Measurements from ENCODE around the gene GRIK3. TPM values are rescaled to one million over a fixed set of nuclear protein-coding genes. Genes with fewer than 3 reads are reported as not detected.

Gene GRIK3
- total and polyA plus RNA-seq, 4 donors = 0.03 to 0.08 (median 0.05) TPM; not detected in 1

DNA sequence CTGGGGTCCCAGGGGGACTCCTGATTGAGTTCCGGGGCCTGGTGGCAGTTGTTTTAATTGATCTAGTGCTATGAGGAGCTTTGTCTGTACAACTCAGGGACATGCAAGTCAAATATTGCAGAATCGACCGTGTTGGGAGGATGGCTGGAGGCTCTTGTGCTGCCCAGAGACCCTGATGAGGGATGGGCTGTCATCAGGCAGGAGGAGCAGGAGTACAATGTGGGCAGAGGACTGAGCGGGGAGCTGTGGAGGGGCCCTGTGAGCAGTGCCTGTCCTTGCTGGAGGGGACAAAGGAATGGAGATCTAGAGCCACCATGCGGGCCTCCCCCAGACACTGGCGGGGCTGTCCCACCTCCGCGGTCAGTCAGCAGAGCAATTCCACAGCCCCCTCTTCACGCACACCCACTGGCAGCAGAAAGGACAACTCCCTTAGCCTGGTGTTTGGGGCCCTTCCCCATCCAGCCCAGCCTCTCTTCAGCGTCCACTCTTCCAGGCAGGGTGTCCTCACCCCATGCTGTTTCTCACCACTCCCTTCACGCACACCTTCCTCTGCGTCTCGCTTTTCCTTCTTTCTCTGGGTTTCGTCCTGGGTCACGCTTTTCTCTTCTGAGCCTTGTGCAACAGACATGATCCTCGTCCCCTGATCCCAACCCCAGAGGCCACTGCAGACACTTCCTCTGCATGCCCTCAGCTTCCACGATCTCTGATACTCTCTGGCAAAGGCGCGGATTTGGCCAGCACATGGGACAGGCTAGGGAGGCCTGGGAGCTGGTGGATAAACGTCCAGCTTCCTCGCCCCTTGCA lies 122.6 kb downstream of the GRIK3 start:
- no peaks in the 10 kb centered on the region for H3K36me3 ChIP-seq (ENCODE audit: control insufficient read depth in 4 of 4, insufficient read depth in 3 of 4, low read depth in 1 of 4, low read length in 3 of 4)
- DNase-seq (ENCODE audit: low spot score) = peak; percentile 27
- H3K9ac ChIP-seq (ENCODE audit: low read depth in 1 of 2, low read length in 2 of 2) = no peak overlapping the region
- no peak overlapping the region for H3K27ac ChIP-seq (ENCODE audit: low read depth in 1 of 2, low read length in 2 of 2)
- no peaks in the 10 kb centered on the region for H3K4me1 ChIP-seq (ENCODE audit: control insufficient read depth in 4 of 4, insufficient read depth in 4 of 4, low read length in 3 of 4)
- 66% methylated on average over 21 of the region's 21 CpGs for WGBS
- peaks cover 0 to 3% (median 0%) of the 10 kb centered on the region in 4 donors for H3K27me3 ChIP-seq (ENCODE audit: control insufficient read depth in 4 of 4, insufficient read depth in 4 of 4, low read length in 3 of 4)
- no peaks in the 10 kb centered on the region for H3K9me3 ChIP-seq (ENCODE audit: control insufficient read depth in 4 of 4, low read length in 3 of 4)
- no peak overlapping the region for H3K4me3 ChIP-seq (ENCODE audit: low read depth in 1 of 3, low read length in 3 of 3)
- no peak for TF ChIP-seq HNF4G (IDR thresholded peaks at IDR 0.05)
- TF ChIP-seq, protein P1, sequence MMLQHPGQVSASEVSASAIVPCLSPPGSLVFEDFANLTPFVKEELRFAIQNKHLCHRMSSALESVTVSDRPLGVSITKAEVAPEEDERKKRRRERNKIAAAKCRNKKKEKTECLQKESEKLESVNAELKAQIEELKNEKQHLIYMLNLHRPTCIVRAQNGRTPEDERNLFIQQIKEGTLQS (IDR thresholded peaks at IDR 0.05) = no peak
- no peak for TF ChIP-seq GABPA (IDR thresholded peaks at IDR 0.05 in 1 of 2, conservative IDR thresholded peaks at IDR 0.05 in 1 of 2)
- TF ChIP-seq, protein P2, sequence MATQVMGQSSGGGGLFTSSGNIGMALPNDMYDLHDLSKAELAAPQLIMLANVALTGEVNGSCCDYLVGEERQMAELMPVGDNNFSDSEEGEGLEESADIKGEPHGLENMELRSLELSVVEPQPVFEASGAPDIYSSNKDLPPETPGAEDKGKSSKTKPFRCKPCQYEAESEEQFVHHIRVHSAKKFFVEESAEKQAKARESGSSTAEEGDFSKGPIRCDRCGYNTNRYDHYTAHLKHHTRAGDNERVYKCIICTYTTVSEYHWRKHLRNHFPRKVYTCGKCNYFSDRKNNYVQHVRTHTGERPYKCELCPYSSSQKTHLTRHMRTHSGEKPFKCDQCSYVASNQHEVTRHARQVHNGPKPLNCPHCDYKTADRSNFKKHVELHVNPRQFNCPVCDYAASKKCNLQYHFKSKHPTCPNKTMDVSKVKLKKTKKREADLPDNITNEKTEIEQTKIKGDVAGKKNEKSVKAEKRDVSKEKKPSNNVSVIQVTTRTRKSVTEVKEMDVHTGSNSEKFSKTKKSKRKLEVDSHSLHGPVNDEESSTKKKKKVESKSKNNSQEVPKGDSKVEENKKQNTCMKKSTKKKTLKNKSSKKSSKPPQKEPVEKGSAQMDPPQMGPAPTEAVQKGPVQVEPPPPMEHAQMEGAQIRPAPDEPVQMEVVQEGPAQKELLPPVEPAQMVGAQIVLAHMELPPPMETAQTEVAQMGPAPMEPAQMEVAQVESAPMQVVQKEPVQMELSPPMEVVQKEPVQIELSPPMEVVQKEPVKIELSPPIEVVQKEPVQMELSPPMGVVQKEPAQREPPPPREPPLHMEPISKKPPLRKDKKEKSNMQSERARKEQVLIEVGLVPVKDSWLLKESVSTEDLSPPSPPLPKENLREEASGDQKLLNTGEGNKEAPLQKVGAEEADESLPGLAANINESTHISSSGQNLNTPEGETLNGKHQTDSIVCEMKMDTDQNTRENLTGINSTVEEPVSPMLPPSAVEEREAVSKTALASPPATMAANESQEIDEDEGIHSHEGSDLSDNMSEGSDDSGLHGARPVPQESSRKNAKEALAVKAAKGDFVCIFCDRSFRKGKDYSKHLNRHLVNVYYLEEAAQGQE (IDR thresholded peaks at IDR 0.05) = no peak
- no peak for TF ChIP-seq FOXA2 (IDR thresholded peaks at IDR 0.05)
- TF ChIP-seq, protein P3, sequence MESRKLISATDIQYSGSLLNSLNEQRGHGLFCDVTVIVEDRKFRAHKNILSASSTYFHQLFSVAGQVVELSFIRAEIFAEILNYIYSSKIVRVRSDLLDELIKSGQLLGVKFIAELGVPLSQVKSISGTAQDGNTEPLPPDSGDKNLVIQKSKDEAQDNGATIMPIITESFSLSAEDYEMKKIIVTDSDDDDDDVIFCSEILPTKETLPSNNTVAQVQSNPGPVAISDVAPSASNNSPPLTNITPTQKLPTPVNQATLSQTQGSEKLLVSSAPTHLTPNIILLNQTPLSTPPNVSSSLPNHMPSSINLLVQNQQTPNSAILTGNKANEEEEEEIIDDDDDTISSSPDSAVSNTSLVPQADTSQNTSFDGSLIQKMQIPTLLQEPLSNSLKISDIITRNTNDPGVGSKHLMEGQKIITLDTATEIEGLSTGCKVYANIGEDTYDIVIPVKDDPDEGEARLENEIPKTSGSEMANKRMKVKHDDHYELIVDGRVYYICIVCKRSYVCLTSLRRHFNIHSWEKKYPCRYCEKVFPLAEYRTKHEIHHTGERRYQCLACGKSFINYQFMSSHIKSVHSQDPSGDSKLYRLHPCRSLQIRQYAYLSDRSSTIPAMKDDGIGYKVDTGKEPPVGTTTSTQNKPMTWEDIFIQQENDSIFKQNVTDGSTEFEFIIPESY (IDR thresholded peaks at IDR 0.05) = no peak
- TF ChIP-seq, protein P4, sequence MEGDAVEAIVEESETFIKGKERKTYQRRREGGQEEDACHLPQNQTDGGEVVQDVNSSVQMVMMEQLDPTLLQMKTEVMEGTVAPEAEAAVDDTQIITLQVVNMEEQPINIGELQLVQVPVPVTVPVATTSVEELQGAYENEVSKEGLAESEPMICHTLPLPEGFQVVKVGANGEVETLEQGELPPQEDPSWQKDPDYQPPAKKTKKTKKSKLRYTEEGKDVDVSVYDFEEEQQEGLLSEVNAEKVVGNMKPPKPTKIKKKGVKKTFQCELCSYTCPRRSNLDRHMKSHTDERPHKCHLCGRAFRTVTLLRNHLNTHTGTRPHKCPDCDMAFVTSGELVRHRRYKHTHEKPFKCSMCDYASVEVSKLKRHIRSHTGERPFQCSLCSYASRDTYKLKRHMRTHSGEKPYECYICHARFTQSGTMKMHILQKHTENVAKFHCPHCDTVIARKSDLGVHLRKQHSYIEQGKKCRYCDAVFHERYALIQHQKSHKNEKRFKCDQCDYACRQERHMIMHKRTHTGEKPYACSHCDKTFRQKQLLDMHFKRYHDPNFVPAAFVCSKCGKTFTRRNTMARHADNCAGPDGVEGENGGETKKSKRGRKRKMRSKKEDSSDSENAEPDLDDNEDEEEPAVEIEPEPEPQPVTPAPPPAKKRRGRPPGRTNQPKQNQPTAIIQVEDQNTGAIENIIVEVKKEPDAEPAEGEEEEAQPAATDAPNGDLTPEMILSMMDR (IDR thresholded peaks at IDR 0.05; ENCODE audit: low read depth, low read length, missing input control) = no peak
- TF ChIP-seq SP1 (IDR thresholded peaks at IDR 0.05) = no peak
- TF ChIP-seq TAF1 (conservative IDR thresholded peaks at IDR 0.05) = no peak
- TF ChIP-seq NR2F2 (IDR thresholded peaks at IDR 0.05) = no peak
- no peak for TF ChIP-seq JUND (IDR thresholded peaks at IDR 0.05)
- TF ChIP-seq, protein P5, sequence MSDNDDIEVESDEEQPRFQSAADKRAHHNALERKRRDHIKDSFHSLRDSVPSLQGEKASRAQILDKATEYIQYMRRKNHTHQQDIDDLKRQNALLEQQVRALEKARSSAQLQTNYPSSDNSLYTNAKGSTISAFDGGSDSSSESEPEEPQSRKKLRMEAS (IDR thresholded peaks at IDR 0.05) = no peak
- no peak for TF ChIP-seq YY1 (IDR thresholded peaks at IDR 0.05)
- TF ChIP-seq HNF4A (conservative IDR thresholded peaks at IDR 0.05) = no peak
- no peak for TF ChIP-seq RXRA (IDR thresholded peaks at IDR 0.05)
- TF ChIP-seq RAD21 (IDR thresholded peaks at IDR 0.05) = no peak
- TF ChIP-seq EGR1 (IDR thresholded peaks at IDR 0.05; ENCODE audit: low read depth in 2 of 2) = no peak
- TF ChIP-seq FOXA1 (IDR thresholded peaks at IDR 0.05) = no peak

Data from liver (tissue), 9 donors.